ENCODE results near the gene STKLD1.

GRCh38 chr9:133437753-133438531, 61.8 kb downstream of the STKLD1 start:
- TF ChIP-seq CTCF (conservative IDR thresholded peaks at IDR 0.05; ENCODE audit: low read length) (peak; percentile 35), EZH2phosphoT487 (IDR thresholded peaks at IDR 0.05; ENCODE audit: borderline replicate concordance) (no peak)

Measured in Loucy (cell line).